Tibial nerve (tissue), 3 donors: ENCODE measurements around the gene GOT2.

ENCODE experiments used
- CTCF ChIP-seq, 5 experiments: fragments of 200-600 bp in 3 of 5; fragments of 450-650 bp in 2 of 5; sonication (generic) in 3 of 5; IDR thresholded peaks; one replicate each; pipeline ENCODE4 v1.5.1; 2016 to 2019; ENCODE audit warnings: antibody characterized with exemption in 5 of 5, mild to moderate bottlenecking in 3 of 5, moderate library complexity in 2 of 5
- POLR2A ChIP-seq, 2 donors: fragments of 450-650 bp; IDR thresholded peaks; one replicate each; pipeline ENCODE4 v1.6.1; 2017; ENCODE audit warnings: antibody characterized with exemption in 2 of 2, mild to moderate bottlenecking in 2 of 2, moderate library complexity in 2 of 2

DNA sequence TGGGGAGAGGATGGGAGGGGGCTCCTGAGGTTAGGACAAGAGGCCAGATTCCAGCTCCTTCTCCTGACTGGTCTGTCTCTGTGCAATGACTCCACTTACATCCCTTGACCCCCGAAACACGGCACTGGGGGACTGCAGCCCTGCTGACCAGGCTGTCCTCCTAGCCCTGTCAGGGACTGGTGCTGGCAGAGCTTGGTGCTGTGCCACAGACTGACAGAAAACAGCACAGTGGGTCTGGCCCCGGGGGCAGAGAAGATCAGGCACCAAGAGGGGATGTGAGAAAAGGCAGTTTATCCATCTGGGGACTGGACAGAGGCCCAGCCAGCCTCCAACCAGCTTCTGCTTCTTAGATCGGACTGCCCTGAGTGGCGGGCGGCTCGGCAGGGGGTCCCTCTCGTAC, 68.9 kb downstream of the GOT2 start:
- TF ChIP-seq CTCF (IDR thresholded peaks at IDR 0.05) (no peak), POLR2A (IDR thresholded peaks at IDR 0.05) (no peak)
